ENCODE data around the gene KLF13. TPM values are rescaled to one million over a fixed set of nuclear protein-coding genes. Genes with fewer than 3 reads are reported as not detected.

KLF13 gene
- total RNA-seq, 2 donors from 2014 or later: 101 to 119 TPM

GRCh38 chr15:31295658-31296057, 31.0 kb upstream of the KLF13 start:
- Mint-ChIP-seq H3K27me3 (peaks cover 4% of the 10 kb centered on the region), H3K4me1 (no peaks in the 10 kb centered on the region), H3K4me3 (no peak overlapping the region), H3K36me3 (ENCODE audit: low read depth) (no peaks in the 10 kb centered on the region), H3K27ac (no peak overlapping the region), H3K9me3 (no peaks in the 10 kb centered on the region)
- no peak for ATAC-seq (replicated peaks)

GRCh38 chr15:31296219-31296645, 30.4 kb upstream of the KLF13 start:
- peaks cover 2% of the 10 kb centered on the region for H3K27me3 Mint-ChIP-seq
- no peak overlapping the region for H3K27ac Mint-ChIP-seq
- H3K36me3 Mint-ChIP-seq (ENCODE audit: low read depth): no peaks in the 10 kb centered on the region
- no peaks in the 10 kb centered on the region for H3K9me3 Mint-ChIP-seq
- no peak for ATAC-seq (replicated peaks)
- H3K4me3 Mint-ChIP-seq: no peak overlapping the region
- H3K4me1 Mint-ChIP-seq: no peaks in the 10 kb centered on the region

- Mint-ChIP-seq H3K4me3 (no peak overlapping the region), H3K36me3 (ENCODE audit: low read depth) (no peaks in the 10 kb centered on the region), H3K27ac (no peak overlapping the region), H3K9me3 (no peaks in the 10 kb centered on the region), H3K4me1 (no peaks in the 10 kb centered on the region), H3K27me3 (no peaks in the 10 kb centered on the region)
- no peak for ATAC-seq (replicated peaks)
Measured at GRCh38 chr15:31296646-31297574, 29.7 kb upstream of the KLF13 start.

GRCh38 chr15:31297575-31298456, 28.8 kb upstream of the KLF13 start:
- ATAC-seq (replicated peaks): no peak
- Mint-ChIP-seq H3K36me3 (ENCODE audit: low read depth) (no peaks in the 10 kb centered on the region), H3K4me3 (no peak overlapping the region), H3K27me3 (no peaks in the 10 kb centered on the region), H3K27ac (no peak overlapping the region), H3K9me3 (no peaks in the 10 kb centered on the region), H3K4me1 (no peaks in the 10 kb centered on the region)

- H3K27me3 Mint-ChIP-seq: no peaks in the 10 kb centered on the region
- no peak overlapping the region for H3K27ac Mint-ChIP-seq
- no peaks in the 10 kb centered on the region for H3K9me3 Mint-ChIP-seq
- no peak overlapping the region for H3K4me3 Mint-ChIP-seq
- no peaks in the 10 kb centered on the region for H3K36me3 Mint-ChIP-seq (ENCODE audit: low read depth)
- H3K4me1 Mint-ChIP-seq: no peaks in the 10 kb centered on the region
- no peak for ATAC-seq (replicated peaks)
Measured at GRCh38 chr15:31298707-31299172, 27.9 kb upstream of the KLF13 start.

GRCh38 chr15:31300208-31300661, 26.4 kb upstream of the KLF13 start:
- no peak overlapping the region for H3K4me3 Mint-ChIP-seq

GRCh38 chr15:31300981-31301672, 25.5 kb upstream of the KLF13 start:
- Mint-ChIP-seq H3K27ac (no peak overlapping the region), H3K4me3 (no peak overlapping the region), H3K36me3 (ENCODE audit: low read depth) (no peaks in the 10 kb centered on the region), H3K9me3 (no peaks in the 10 kb centered on the region), H3K27me3 (no peaks in the 10 kb centered on the region), H3K4me1 (peaks cover 8% of the 10 kb centered on the region)
- no peak for ATAC-seq (replicated peaks)

More at GRCh38 chr15:31300208-31300661, 26.4 kb upstream of the KLF13 start:
- no peak for ATAC-seq (replicated peaks)
- Mint-ChIP-seq H3K9me3 (no peaks in the 10 kb centered on the region), H3K27ac (no peak overlapping the region), H3K4me1 (peaks cover 7% of the 10 kb centered on the region), H3K36me3 (ENCODE audit: low read depth) (no peaks in the 10 kb centered on the region), H3K27me3 (no peaks in the 10 kb centered on the region)

GRCh38 chr15:31301673-31301990, 25.0 kb upstream of the KLF13 start:
- no peaks in the 10 kb centered on the region for H3K27me3 Mint-ChIP-seq
- no peak overlapping the region for H3K4me3 Mint-ChIP-seq
- no peaks in the 10 kb centered on the region for H3K36me3 Mint-ChIP-seq (ENCODE audit: low read depth)
- no peaks in the 10 kb centered on the region for H3K9me3 Mint-ChIP-seq
- ATAC-seq (replicated peaks): no peak
- no peak overlapping the region for H3K27ac Mint-ChIP-seq
- peaks cover 8% of the 10 kb centered on the region for H3K4me1 Mint-ChIP-seq

- H3K4me1 Mint-ChIP-seq: peaks cover 8% of the 10 kb centered on the region
- no peak for ATAC-seq (replicated peaks)
- H3K4me3 Mint-ChIP-seq: no peak overlapping the region
- H3K9me3 Mint-ChIP-seq: no peaks in the 10 kb centered on the region
- no peak overlapping the region for H3K27ac Mint-ChIP-seq
- no peaks in the 10 kb centered on the region for H3K36me3 Mint-ChIP-seq (ENCODE audit: low read depth)
- H3K27me3 Mint-ChIP-seq: no peaks in the 10 kb centered on the region
Measured at GRCh38 chr15:31302029-31302657, 24.5 kb upstream of the KLF13 start.

- Mint-ChIP-seq H3K27ac (no peak overlapping the region), H3K27me3 (no peaks in the 10 kb centered on the region), H3K36me3 (ENCODE audit: low read depth) (no peaks in the 10 kb centered on the region), H3K9me3 (no peaks in the 10 kb centered on the region), H3K4me3 (no peak overlapping the region), H3K4me1 (peaks cover 8% of the 10 kb centered on the region)
- peak; percentile 43 for ATAC-seq (replicated peaks)
Measured at GRCh38 chr15:31302778-31303725, 23.6 kb upstream of the KLF13 start.

- no peak overlapping the region for H3K27ac Mint-ChIP-seq
- no peak overlapping the region for H3K4me3 Mint-ChIP-seq
Measured at GRCh38 chr15:31303726-31304648, 22.6 kb upstream of the KLF13 start.

GRCh38 chr15:31304751-31305365, 21.8 kb upstream of the KLF13 start:
- ATAC-seq (replicated peaks): no peak
- H3K36me3 Mint-ChIP-seq (ENCODE audit: low read depth): no peaks in the 10 kb centered on the region
- no peak overlapping the region for H3K4me3 Mint-ChIP-seq
- H3K27me3 Mint-ChIP-seq: no peaks in the 10 kb centered on the region
- H3K9me3 Mint-ChIP-seq: no peaks in the 10 kb centered on the region
- H3K4me1 Mint-ChIP-seq: peaks cover 8% of the 10 kb centered on the region
- H3K27ac Mint-ChIP-seq: peak overlapping the region; percentile 36

More at GRCh38 chr15:31303726-31304648, 22.6 kb upstream of the KLF13 start:
- Mint-ChIP-seq H3K9me3 (no peaks in the 10 kb centered on the region), H3K36me3 (ENCODE audit: low read depth) (no peaks in the 10 kb centered on the region), H3K4me1 (peaks cover 8% of the 10 kb centered on the region), H3K27me3 (no peaks in the 10 kb centered on the region)
- no peak for ATAC-seq (replicated peaks)

Measured in activated T-helper 17 cell treated with anti-CD3 and anti-CD28 coated beads, Interleukin-2, amount 50 U/mL, for 72 hours (primary cell).